ENCODE data around the gene INSL6. TPM values are rescaled to one million over a fixed set of nuclear protein-coding genes. Genes with fewer than 3 reads are reported as not detected.
"Not testable (repeated sequence)": the region's sequence is repeated elsewhere in the genome, so short reads cannot be mapped to it uniquely, and the experiment has no call there.

Gene INSL6
- total RNA-seq: not detected

- no peak for DNase-seq
These were observed at the start of gene INSL6 for GRCh38 chr9:5185220-5185840. INSL6 (minus strand) TSS chr9:5185639; CDS start chr9:5185602, 37 bp downstream.

- no peak for DNase-seq
These were observed 45.8 kb upstream of the INSL6 start, which contains the start of gene INSL4 for GRCh38 chr9:5231212-5231611. INSL4 (plus strand) TSS chr9:5231419; CDS start chr9:5231524, 105 bp downstream.

- no peak for DNase-seq
These were observed 45.1 kb upstream of the INSL6 start for GRCh38 chr9:5230554-5230953.

GRCh38 chr9:5205071-5205470 lies 19.6 kb upstream of the INSL6 start:
- DNase-seq: no peak

- DNase-seq: no peak
These were observed 10.0 kb upstream of the INSL6 start for GRCh38 chr9:5195463-5195862.

GRCh38 chr9:5193345-5193744 lies 7.9 kb upstream of the INSL6 start:
- DNase-seq: no peak

GRCh38 chr9:5191985-5192384 lies 6.5 kb upstream of the INSL6 start:
- no peak for DNase-seq

GRCh38 chr9:5188060-5188984 lies 2.9 kb upstream of the INSL6 start:
- DNase-seq: no peak

GRCh38 chr9:5186416-5187169 lies 1.2 kb upstream of the INSL6 start:
- peak; percentile 2 for DNase-seq

- no peak for DNase-seq
These were observed 663 bp downstream of the INSL6 start for GRCh38 chr9:5184776-5185175.

- DNase-seq: not testable (repeated sequence)
These were observed 4.8 kb downstream of the INSL6 start for GRCh38 chr9:5180631-5181030.

- DNase-seq: no peak
These were observed 7.2 kb downstream of the INSL6 start for GRCh38 chr9:5178126-5178805.

- DNase-seq: no peak
These were observed 39.2 kb downstream of the INSL6 start for GRCh38 chr9:5146241-5146640.

- DNase-seq: no peak
These were observed 41.2 kb downstream of the INSL6 start for GRCh38 chr9:5144217-5144616.

GRCh38 chr9:5140151-5140550 lies 45.3 kb downstream of the INSL6 start:
- DNase-seq: no peak

- DNase-seq: no peak
These were observed 62.9 kb downstream of the INSL6 start for GRCh38 chr9:5122516-5122915.

GRCh38 chr9:5122116-5122515 lies 63.3 kb downstream of the INSL6 start:
- DNase-seq: no peak

GRCh38 chr9:5113994-5114748 lies 71.3 kb downstream of the INSL6 start:
- DNase-seq: no peak

Data from skin of body (tissue), 2 donors.